ENCODE measurements around the gene CTIF.

DNA sequence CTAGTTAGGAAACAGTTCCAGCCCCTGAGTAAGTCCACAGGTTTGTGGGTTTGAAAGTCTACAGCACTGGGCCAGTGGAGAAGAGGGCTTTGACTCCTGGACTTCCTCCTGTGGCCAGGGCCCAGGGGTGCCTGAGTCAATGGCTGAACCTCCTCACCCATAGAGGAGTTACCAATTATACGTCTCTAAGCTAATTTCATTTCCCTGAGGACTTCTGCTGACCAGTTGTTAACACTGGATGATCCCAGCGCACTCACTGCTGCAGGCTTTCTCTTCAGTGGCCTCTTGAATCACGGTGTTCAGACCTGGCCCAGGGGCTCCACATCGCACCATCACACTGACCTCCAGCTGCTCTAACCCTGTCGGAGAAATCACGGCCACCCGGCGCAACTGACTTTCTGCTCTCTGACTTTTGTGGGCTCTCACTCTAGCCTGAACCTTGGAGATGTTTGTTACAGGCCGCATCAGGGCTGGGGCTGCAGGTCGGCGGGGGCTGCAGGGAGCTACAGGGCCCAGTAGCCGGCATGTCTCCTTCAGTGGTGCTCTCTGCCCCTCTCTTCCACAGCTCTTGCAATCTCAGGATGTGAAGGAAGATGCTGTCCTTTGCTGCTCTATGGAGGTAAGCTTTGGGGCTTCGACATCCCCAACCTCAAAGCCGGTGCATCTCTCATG is 318.3 kb downstream of the CTIF start:
- TF ChIP-seq POLR2A (IDR thresholded peaks at IDR 0.05): no peak
- TF ChIP-seq, protein P1, sequence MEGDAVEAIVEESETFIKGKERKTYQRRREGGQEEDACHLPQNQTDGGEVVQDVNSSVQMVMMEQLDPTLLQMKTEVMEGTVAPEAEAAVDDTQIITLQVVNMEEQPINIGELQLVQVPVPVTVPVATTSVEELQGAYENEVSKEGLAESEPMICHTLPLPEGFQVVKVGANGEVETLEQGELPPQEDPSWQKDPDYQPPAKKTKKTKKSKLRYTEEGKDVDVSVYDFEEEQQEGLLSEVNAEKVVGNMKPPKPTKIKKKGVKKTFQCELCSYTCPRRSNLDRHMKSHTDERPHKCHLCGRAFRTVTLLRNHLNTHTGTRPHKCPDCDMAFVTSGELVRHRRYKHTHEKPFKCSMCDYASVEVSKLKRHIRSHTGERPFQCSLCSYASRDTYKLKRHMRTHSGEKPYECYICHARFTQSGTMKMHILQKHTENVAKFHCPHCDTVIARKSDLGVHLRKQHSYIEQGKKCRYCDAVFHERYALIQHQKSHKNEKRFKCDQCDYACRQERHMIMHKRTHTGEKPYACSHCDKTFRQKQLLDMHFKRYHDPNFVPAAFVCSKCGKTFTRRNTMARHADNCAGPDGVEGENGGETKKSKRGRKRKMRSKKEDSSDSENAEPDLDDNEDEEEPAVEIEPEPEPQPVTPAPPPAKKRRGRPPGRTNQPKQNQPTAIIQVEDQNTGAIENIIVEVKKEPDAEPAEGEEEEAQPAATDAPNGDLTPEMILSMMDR (IDR thresholded peaks at IDR 0.05): no peak
